ENCODE data around the gene CSHL1. TPM values are rescaled to one million over a fixed set of nuclear protein-coding genes. Genes with fewer than 3 reads are reported as not detected.
"Not testable (repeated sequence)": the region's sequence is repeated elsewhere in the genome, so short reads cannot be mapped to it uniquely, and the experiment has no call there.

Gene CSHL1
- total RNA-seq, 1 donor from 2014 or later: not detected

- not testable (repeated sequence) for H3K36me3 Mint-ChIP-seq (ENCODE audit: low read depth); H3K9me3 Mint-ChIP-seq; H3K4me3 Mint-ChIP-seq; H3K4me1 Mint-ChIP-seq; DNase-seq
- Mint-ChIP-seq H3K27me3 (peaks cover 10% of the 10 kb centered on the region), H3K27ac (peak within 1 kb of the TSS; percentile 66)
- intact Hi-C loops (cut with micrococcal nuclease): loop anchor here (1.0 to 10.0 kb wide), 5 partner anchors 27 to 366 kb away; no protein-coding TSS in a partner anchor
These were observed 7.8 kb upstream of the CSHL1 start, which contains the start of gene GH1 for GRCh38 chr17:63918789-63919305. GH1 (minus strand) TSS chr17:63918839; CDS start chr17:63918776, 63 bp downstream.

- Mint-ChIP-seq H3K4me3 (no peak overlapping the region), H3K4me1 (peaks cover 9% of the 10 kb centered on the region), H3K36me3 (ENCODE audit: low read depth) (no peaks in the 10 kb centered on the region), H3K27ac (no peak overlapping the region), H3K9me3 (no peaks in the 10 kb centered on the region), H3K27me3 (peaks cover 10% of the 10 kb centered on the region)
- DNase-seq: no peak
- intact Hi-C loops (cut with micrococcal nuclease): loop anchor here (2.0 to 10.0 kb wide), 3 partner anchors 72 to 366 kb away; no protein-coding TSS in a partner anchor
These were observed 7.2 kb upstream of the CSHL1 start for GRCh38 chr17:63918305-63918704.

- Mint-ChIP-seq H3K4me1 (peaks cover 10% of the 10 kb centered on the region), H3K9me3 (no peaks in the 10 kb centered on the region), H3K36me3 (ENCODE audit: low read depth) (no peaks in the 10 kb centered on the region), H3K27ac (no peak overlapping the region), H3K27me3 (peaks cover 10% of the 10 kb centered on the region), H3K4me3 (no peak overlapping the region)
- DNase-seq: no peak
- intact Hi-C loops (cut with micrococcal nuclease): loop anchor here (2.0 to 10.0 kb wide), 3 partner anchors 73 to 367 kb away; no protein-coding TSS in a partner anchor
These were observed 6.6 kb upstream of the CSHL1 start for GRCh38 chr17:63917646-63918045.

GRCh38 chr17:63917206-63917605, 6.1 kb upstream of the CSHL1 start:
- H3K4me3 Mint-ChIP-seq; H3K9me3 Mint-ChIP-seq; DNase-seq; H3K36me3 Mint-ChIP-seq (ENCODE audit: low read depth); H3K27ac Mint-ChIP-seq: not testable (repeated sequence)
- peaks cover 10% of the 10 kb centered on the region for H3K27me3 Mint-ChIP-seq
- intact Hi-C loops (cut with micrococcal nuclease): loop anchor here (10.0 kb wide), 1 partner anchor 368 kb away; no protein-coding TSS in a partner anchor
- H3K4me1 Mint-ChIP-seq: peaks cover 11% of the 10 kb centered on the region

GRCh38 chr17:63916566-63917185, 5.6 kb upstream of the CSHL1 start:
- no peak for DNase-seq
- peaks cover 10% of the 10 kb centered on the region for H3K27me3 Mint-ChIP-seq
- intact Hi-C loops (cut with micrococcal nuclease): loop anchor here (10.0 kb wide), 1 partner anchor 368 kb away; no protein-coding TSS in a partner anchor
- no peak overlapping the region for H3K4me3 Mint-ChIP-seq
- no peak overlapping the region for H3K27ac Mint-ChIP-seq
- no peaks in the 10 kb centered on the region for H3K36me3 Mint-ChIP-seq (ENCODE audit: low read depth)
- H3K4me1 Mint-ChIP-seq: peaks cover 11% of the 10 kb centered on the region
- no peaks in the 10 kb centered on the region for H3K9me3 Mint-ChIP-seq

GRCh38 chr17:63915753-63916152, 4.7 kb upstream of the CSHL1 start:
- Mint-ChIP-seq H3K27me3 (peaks cover 10% of the 10 kb centered on the region), H3K4me1 (peaks cover 13% of the 10 kb centered on the region)
- H3K4me3 Mint-ChIP-seq; H3K9me3 Mint-ChIP-seq; DNase-seq; H3K27ac Mint-ChIP-seq; H3K36me3 Mint-ChIP-seq (ENCODE audit: low read depth): not testable (repeated sequence)
- intact Hi-C loops (cut with micrococcal nuclease): loop anchor here (10.0 kb wide), 1 partner anchor 369 kb away; no protein-coding TSS in a partner anchor

- no peak for DNase-seq
- no peaks in the 10 kb centered on the region for H3K36me3 Mint-ChIP-seq (ENCODE audit: low read depth)
- peaks cover 10% of the 10 kb centered on the region for H3K27me3 Mint-ChIP-seq
- H3K4me3 Mint-ChIP-seq: no peak overlapping the region
- H3K4me1 Mint-ChIP-seq: peaks cover 9% of the 10 kb centered on the region
- no peaks in the 10 kb centered on the region for H3K9me3 Mint-ChIP-seq
- intact Hi-C loops (cut with micrococcal nuclease): loop anchor here (10.0 kb wide), 1 partner anchor 370 kb away; no protein-coding TSS in a partner anchor
- no peak overlapping the region for H3K27ac Mint-ChIP-seq
These were observed 3.4 kb upstream of the CSHL1 start for GRCh38 chr17:63914471-63914870.

- no peak overlapping the region for H3K4me3 Mint-ChIP-seq
- peaks cover 16% of the 10 kb centered on the region for H3K27me3 Mint-ChIP-seq
- no peak overlapping the region for H3K27ac Mint-ChIP-seq
- no peaks in the 10 kb centered on the region for H3K9me3 Mint-ChIP-seq
- peaks cover 4% of the 10 kb centered on the region for H3K4me1 Mint-ChIP-seq
- DNase-seq: peak; percentile 89
- intact Hi-C loops (cut with micrococcal nuclease): loop anchor here (10.0 kb wide), 1 partner anchor 373 kb away; no protein-coding TSS in a partner anchor
- H3K36me3 Mint-ChIP-seq (ENCODE audit: low read depth): no peaks in the 10 kb centered on the region
These were observed 621 bp upstream of the CSHL1 start for GRCh38 chr17:63911657-63912100.

- no peak for DNase-seq
- Mint-ChIP-seq H3K4me3 (no peak overlapping the region), H3K36me3 (ENCODE audit: low read depth) (no peaks in the 10 kb centered on the region), H3K4me1 (peaks cover 4% of the 10 kb centered on the region), H3K27me3 (peaks cover 8% of the 10 kb centered on the region), H3K27ac (no peak overlapping the region), H3K9me3 (no peaks in the 10 kb centered on the region)
- intact Hi-C loops (cut with micrococcal nuclease): loop anchor here (10.0 kb wide), 1 partner anchor 375 kb away; no protein-coding TSS in a partner anchor
These were observed 962 bp downstream of the CSHL1 start for GRCh38 chr17:63910096-63910495.

GRCh38 chr17:63909586-63909985, 1.5 kb downstream of the CSHL1 start:
- DNase-seq; H3K27me3 Mint-ChIP-seq; intact Hi-C loops (cut with micrococcal nuclease); H3K27ac Mint-ChIP-seq; H3K4me3 Mint-ChIP-seq; H3K9me3 Mint-ChIP-seq; H3K4me1 Mint-ChIP-seq; H3K36me3 Mint-ChIP-seq (ENCODE audit: low read depth): not testable (repeated sequence)

GRCh38 chr17:63907161-63907778, 3.8 kb downstream of the CSHL1 start:
- H3K4me1 Mint-ChIP-seq; H3K27ac Mint-ChIP-seq; H3K9me3 Mint-ChIP-seq; H3K36me3 Mint-ChIP-seq (ENCODE audit: low read depth); intact Hi-C loops (cut with micrococcal nuclease); DNase-seq; H3K4me3 Mint-ChIP-seq: not testable (repeated sequence)
- H3K27me3 Mint-ChIP-seq: peaks cover 11% of the 10 kb centered on the region

GRCh38 chr17:63904796-63905195, 6.3 kb downstream of the CSHL1 start:
- intact Hi-C loops (cut with micrococcal nuclease); H3K9me3 Mint-ChIP-seq; H3K4me1 Mint-ChIP-seq; H3K4me3 Mint-ChIP-seq; H3K27ac Mint-ChIP-seq; H3K36me3 Mint-ChIP-seq (ENCODE audit: low read depth); DNase-seq: not testable (repeated sequence)
- peaks cover 17% of the 10 kb centered on the region for H3K27me3 Mint-ChIP-seq

GRCh38 chr17:63903787-63904201, 7.3 kb downstream of the CSHL1 start:
- H3K27ac Mint-ChIP-seq; H3K36me3 Mint-ChIP-seq (ENCODE audit: low read depth); H3K4me3 Mint-ChIP-seq; H3K9me3 Mint-ChIP-seq; intact Hi-C loops (cut with micrococcal nuclease): not testable (repeated sequence)
- peaks cover 10% of the 10 kb centered on the region for H3K4me1 Mint-ChIP-seq
- DNase-seq: peak; percentile 81
- H3K27me3 Mint-ChIP-seq: peaks cover 17% of the 10 kb centered on the region

- H3K36me3 Mint-ChIP-seq (ENCODE audit: low read depth); DNase-seq; H3K4me3 Mint-ChIP-seq; intact Hi-C loops (cut with micrococcal nuclease); H3K9me3 Mint-ChIP-seq; H3K27ac Mint-ChIP-seq: not testable (repeated sequence)
- Mint-ChIP-seq H3K4me1 (peaks cover 10% of the 10 kb centered on the region), H3K27me3 (peaks cover 14% of the 10 kb centered on the region)
These were observed 9.1 kb downstream of the CSHL1 start for GRCh38 chr17:63901971-63902370.

Measured in activated CD4-positive, alpha-beta T cell treated with anti-CD3 and anti-CD28 coated beads, Interleukin-2, amount 10 ng/mL, durations not matched to agents 24 days and 14 days (primary cell).